Measurements from ENCODE around the gene MOB3A. TPM values are rescaled to one million over a fixed set of nuclear protein-coding genes. Genes with fewer than 3 reads are reported as not detected.

The MOB3A gene
- total RNA-seq, 2 experiments from 2014 or later, result 96.4 to 97.3 TPM

- CTCF ChIA-PET, result no interaction called here
- peaks cover 42% of the 10 kb centered on the region for H3K36me3 ChIP-seq (ENCODE audit: insufficient read depth, low read length)
- H3K4me3 ChIP-seq (ENCODE audit: low read length), result no peak overlapping the region
- POLR2A ChIA-PET, result interaction anchor here (0.6 kb wide), 1 partner anchor 73 kb away, joined by 3 read pairs; no protein-coding TSS in a partner anchor
- no peaks in the 10 kb centered on the region for H3K27me3 Mint-ChIP-seq
- H3K36me3 Mint-ChIP-seq (ENCODE audit: low read depth), result peaks cover 29% of the 10 kb centered on the region
- H3K4me1 ChIP-seq (ENCODE audit: insufficient read depth, low read length), result peaks cover 32% of the 10 kb centered on the region
- peaks cover 20% of the 10 kb centered on the region for H3K4me1 Mint-ChIP-seq (ENCODE audit: low read depth)
- intact Hi-C loops (cut with DNase I, micrococcal nuclease), result no loop called here
- H3K27ac Mint-ChIP-seq, result no peak overlapping the region
- no peak overlapping the region for H3K27ac ChIP-seq (ENCODE audit: low read depth in 1 of 2, low read length in 2 of 2)
- no peak for DNase-seq
- TF ChIP-seq CTCF (IDR thresholded peaks at IDR 0.05), result no peak
- no peak for ATAC-seq (ENCODE audit: poor library complexity)
- H3K4me3 Mint-ChIP-seq, result no peak overlapping the region
- H3K9me3 Mint-ChIP-seq, result no peaks in the 10 kb centered on the region
- H3K27me3 ChIP-seq (ENCODE audit: control insufficient read depth in 1 of 2, insufficient read depth in 2 of 2, low read length in 2 of 2), result no peaks in the 10 kb centered on the region
- H3K9me3 ChIP-seq (ENCODE audit: control insufficient read depth in 1 of 2, insufficient read depth in 1 of 2, low read length in 2 of 2), result no peaks in the 10 kb centered on the region
Observed at GRCh38 chr19:2142173-2142829, 46.2 kb upstream of the MOB3A start.

- no peak overlapping the region for H3K4me3 Mint-ChIP-seq
- no peak overlapping the region for H3K27ac Mint-ChIP-seq
- Histone ChIP-seq H3K4me1 (ENCODE audit: insufficient read depth, low read length) (peaks cover 13% of the 10 kb centered on the region), H3K36me3 (ENCODE audit: insufficient read depth, low read length) (peaks cover 54% of the 10 kb centered on the region), H3K27ac (ENCODE audit: low read depth in 1 of 2, low read length in 2 of 2) (no peak overlapping the region), H3K27me3 (ENCODE audit: control insufficient read depth in 1 of 2, insufficient read depth in 2 of 2, low read length in 2 of 2) (no peaks in the 10 kb centered on the region), H3K4me3 (ENCODE audit: low read length) (no peak overlapping the region), H3K9me3 (ENCODE audit: control insufficient read depth in 1 of 2, insufficient read depth in 1 of 2, low read length in 2 of 2) (no peaks in the 10 kb centered on the region)
- CTCF ChIA-PET, result no interaction called here
- POLR2A ChIA-PET, result no interaction called here
- ATAC-seq (ENCODE audit: poor library complexity), result no peak
- H3K9me3 Mint-ChIP-seq, result no peaks in the 10 kb centered on the region
- DNase-seq, result no peak
- H3K4me1 Mint-ChIP-seq (ENCODE audit: low read depth), result peaks cover 10% of the 10 kb centered on the region
- no peaks in the 10 kb centered on the region for H3K27me3 Mint-ChIP-seq
- H3K36me3 Mint-ChIP-seq (ENCODE audit: low read depth), result peaks cover 39% of the 10 kb centered on the region
- TF ChIP-seq CTCF (IDR thresholded peaks at IDR 0.05), result no peak
- intact Hi-C loops (cut with DNase I, micrococcal nuclease), result no loop called here
Observed at GRCh38 chr19:2140138-2140569, 44.0 kb upstream of the MOB3A start.

GRCh38 chr19:2139385-2140137 is 43.4 kb upstream of the MOB3A start:
- ChIA-PET CTCF (no interaction called here), POLR2A (no interaction called here)
- no peaks in the 10 kb centered on the region for H3K27me3 Mint-ChIP-seq
- H3K4me1 Mint-ChIP-seq (ENCODE audit: low read depth), result peaks cover 4% of the 10 kb centered on the region
- no peaks in the 10 kb centered on the region for H3K9me3 ChIP-seq (ENCODE audit: control insufficient read depth in 1 of 2, insufficient read depth in 1 of 2, low read length in 2 of 2)
- H3K27ac Mint-ChIP-seq, result no peak overlapping the region
- H3K4me3 ChIP-seq (ENCODE audit: low read length), result no peak overlapping the region
- DNase-seq, result no peak
- peaks cover 51% of the 10 kb centered on the region for H3K36me3 ChIP-seq (ENCODE audit: insufficient read depth, low read length)
- peaks cover 8% of the 10 kb centered on the region for H3K4me1 ChIP-seq (ENCODE audit: insufficient read depth, low read length)
- no peak overlapping the region for H3K4me3 Mint-ChIP-seq
- H3K36me3 Mint-ChIP-seq (ENCODE audit: low read depth), result peaks cover 39% of the 10 kb centered on the region
- no peak for ATAC-seq (ENCODE audit: poor library complexity)
- no peak for TF ChIP-seq CTCF (IDR thresholded peaks at IDR 0.05)
- H3K9me3 Mint-ChIP-seq, result no peaks in the 10 kb centered on the region
- no peaks in the 10 kb centered on the region for H3K27me3 ChIP-seq (ENCODE audit: control insufficient read depth in 1 of 2, insufficient read depth in 2 of 2, low read length in 2 of 2)
- intact Hi-C loops (cut with DNase I, micrococcal nuclease), result no loop called here
- no peak overlapping the region for H3K27ac ChIP-seq (ENCODE audit: low read depth in 1 of 2, low read length in 2 of 2)
